WTC11 (cell line): ENCODE measurements around the gene NOM1. TPM values are rescaled to one million over a fixed set of nuclear protein-coding genes. Genes with fewer than 3 reads are reported as not detected.

ENCODE experiments used
- ATAC-seq: fragments of 200-7000 bp; cut with Tn5 transposase; 2 replicates; pipeline ENCODE4 v1.10.0; 2021; ENCODE audit warnings: mild to moderate bottlenecking, moderate library complexity
- CTCF ChIA-PET: fragments of 300-600 bp; sonication (Branson Sonifier 250); formaldehyde crosslinking; loops from one replicate; lab custom pipeline; 2021; ENCODE audit warnings: antibody characterized with exemption; lab: Charles Lee
- POLR2A ChIA-PET: fragments of 350-600 bp; sonication (Branson Sonifier 250); formaldehyde crosslinking; loops from one replicate; lab custom pipeline; 2021; ENCODE audit warnings: antibody characterized with exemption; lab: Charles Lee
- DNase-seq: peaks from one replicate; pipeline ENCODE4 v3.0.0; 2021; ENCODE audit warnings: low spot score
- H3K27ac Mint-ChIP-seq: 2 replicates; pipeline ENCODE4 v1.8.0; 2021; ENCODE audit warnings: mixed read lengths
- H3K27me3 Mint-ChIP-seq: 2 replicates; pipeline ENCODE4 v1.8.0; 2021; ENCODE audit warnings: low read depth, mild to moderate bottlenecking, moderate library complexity, mixed read lengths
- H3K36me3 Mint-ChIP-seq: 2 replicates; pipeline ENCODE4 v1.8.0; 2021; ENCODE audit warnings: mixed read lengths
- H3K4me1 Mint-ChIP-seq: 2 replicates; pipeline ENCODE4 v1.8.0; 2022; ENCODE audit warnings: mixed read lengths
- H3K4me3 Mint-ChIP-seq: 2 replicates; pipeline ENCODE4 v1.8.0; 2021; ENCODE audit warnings: mild to moderate bottlenecking, moderate library complexity, mixed read lengths
- H3K9me3 Mint-ChIP-seq: 2 replicates; pipeline ENCODE4 v1.8.0; 2021; ENCODE audit warnings: mixed read lengths
- ATF3 ChIP-seq: sonication (generic); formaldehyde crosslinking; conservative IDR thresholded peaks from 2 replicates; pipeline ENCODE4 v1.8.1; 2022; ENCODE audit warnings: mild to moderate bottlenecking, missing genetic modification reagents
- CREB1 ChIP-seq: sonication (generic); formaldehyde crosslinking; IDR thresholded peaks from 2 replicates; pipeline ENCODE4 v1.8.0; 2023; ENCODE audit warnings: mild to moderate bottlenecking, missing genetic modification reagents
- E2F4 ChIP-seq: sonication (generic); formaldehyde crosslinking; IDR thresholded peaks from 2 replicates; pipeline ENCODE4 v1.8.1; 2022; ENCODE audit warnings: low read depth, mild to moderate bottlenecking, moderate library complexity, missing genetic modification reagents, borderline replicate concordance
- ELF4 ChIP-seq: sonication (generic); formaldehyde crosslinking; IDR thresholded peaks from 2 replicates; pipeline ENCODE4 v1.8.1; 2022; ENCODE audit warnings: low read depth, mild to moderate bottlenecking, moderate library complexity, missing genetic modification reagents
- EMX1 ChIP-seq: fragments of 250-450 bp; sonication (Bioruptor Pico); IDR thresholded peaks from 2 replicates; pipeline ENCODE4 v1.8.0; 2021; ENCODE audit warnings: mild to moderate bottlenecking
- ESRRA ChIP-seq: sonication (generic); formaldehyde crosslinking; IDR thresholded peaks from 2 replicates; pipeline ENCODE4 v1.8.1; 2022; ENCODE audit warnings: mild to moderate bottlenecking, missing genetic modification reagents, borderline replicate concordance
- IRF1 ChIP-seq: sonication (generic); formaldehyde crosslinking; IDR thresholded peaks from 2 replicates; pipeline ENCODE4 v1.8.0; 2023; ENCODE audit warnings: missing genetic modification reagents
- IRF2 ChIP-seq: sonication (generic); formaldehyde crosslinking; IDR thresholded peaks from 2 replicates; pipeline ENCODE4 v1.8.0; 2022; ENCODE audit warnings: low read depth, missing genetic modification reagents, borderline replicate concordance
- NFATC4 ChIP-seq: fragments of 250-450 bp; sonication (Bioruptor Pico); IDR thresholded peaks from 2 replicates; pipeline ENCODE4 v1.9.0; 2021; ENCODE audit warnings: mild to moderate bottlenecking
- USF2 ChIP-seq: sonication (generic); formaldehyde crosslinking; IDR thresholded peaks from 2 replicates; pipeline ENCODE4 v1.8.1; 2023; ENCODE audit warnings: mild to moderate bottlenecking, missing genetic modification reagents, moderate library complexity
- ZBTB21 ChIP-seq: sonication (generic); formaldehyde crosslinking; IDR thresholded peaks from 2 replicates; pipeline ENCODE4 v1.8.1; 2023; ENCODE audit warnings: mild to moderate bottlenecking, missing genetic modification reagents, borderline replicate concordance
- ZNF138 ChIP-seq: sonication (generic); formaldehyde crosslinking; conservative IDR thresholded peaks from 2 replicates; pipeline ENCODE4 v1.8.1; 2022; ENCODE audit warnings: mild to moderate bottlenecking, moderate library complexity, missing genetic modification reagents
- ZNF416 ChIP-seq: fragments of 250-450 bp; sonication (Bioruptor Pico); IDR thresholded peaks from 2 replicates; pipeline ENCODE4 v1.9.0; 2021; ENCODE audit warnings: mild to moderate bottlenecking, inconsistent platforms
- ZNF423 ChIP-seq: fragments of 250-450 bp; sonication (Bioruptor Pico); IDR thresholded peaks from 2 replicates; pipeline ENCODE4 v2.1.2; 2022; ENCODE audit warnings: mild to moderate bottlenecking, moderate library complexity
- ZNF512 ChIP-seq: sonication (generic); formaldehyde crosslinking; IDR thresholded peaks from 2 replicates; pipeline ENCODE4 v1.8.1; 2022; ENCODE audit warnings: missing genetic modification reagents, borderline replicate concordance
- total RNA-seq: library from RNA; stranded (reverse); gene quantifications from 3 replicates; pipeline ENCODE4 v1.2.3, GENCODE V29; 2021
- TF ChIP-seq, protein P1 (sequence below): sonication (generic); formaldehyde crosslinking; IDR thresholded peaks from 2 replicates; pipeline ENCODE4 v1.8.0; 2022; ENCODE audit warnings: mild to moderate bottlenecking, missing genetic modification reagents
- TF ChIP-seq, protein P2 (sequence below): fragments of 250-450 bp; sonication (Bioruptor Pico); IDR thresholded peaks from 2 replicates; pipeline ENCODE4 v1.9.0; 2021; ENCODE audit warnings: moderate library complexity, mild to moderate bottlenecking, inconsistent platforms, borderline replicate concordance
- TF ChIP-seq, protein P3 (sequence below): fragments of 200-600 bp; IDR thresholded peaks from 2 replicates; pipeline ENCODE4 v1.8.0; 2022; ENCODE audit warnings: antibody characterized with exemption
- TF ChIP-seq, protein P4 (sequence below): fragments of 250-450 bp; sonication (Bioruptor Pico); IDR thresholded peaks from 2 replicates; pipeline ENCODE4 v1.8.0; 2021; ENCODE audit warnings: mild to moderate bottlenecking

The NOM1 gene
- total RNA-seq, 1 experiment from 2014 or later, result 38.5 TPM

GRCh38 chr7:156998988-156999957 lies 49.8 kb downstream of the NOM1 start:
- DNase-seq (peak; percentile 46), ATAC-seq (peak; percentile 5; the same call in 1 of the 2 replicates)
- Mint-ChIP-seq H3K4me1 (peaks cover 27% of the 10 kb centered on the region), H3K9me3 (no peaks in the 10 kb centered on the region), H3K27ac (no peak overlapping the region), H3K4me3 (peak overlapping the region; percentile 49), H3K27me3 (peaks cover 95% of the 10 kb centered on the region), H3K36me3 (no peaks in the 10 kb centered on the region)
- POLR2A ChIA-PET, result no interaction called here
- CTCF ChIA-PET, result interaction anchor here (0.7 kb wide), 1 partner anchor 26 kb away, joined by 3 read pairs; no protein-coding TSS in a partner anchor
- no peak for TF ChIP-seq ZNF423 (CRISPR knock-in tag)
- no peak for TF ChIP-seq NFATC4 (CRISPR knock-in tag)

DNA sequence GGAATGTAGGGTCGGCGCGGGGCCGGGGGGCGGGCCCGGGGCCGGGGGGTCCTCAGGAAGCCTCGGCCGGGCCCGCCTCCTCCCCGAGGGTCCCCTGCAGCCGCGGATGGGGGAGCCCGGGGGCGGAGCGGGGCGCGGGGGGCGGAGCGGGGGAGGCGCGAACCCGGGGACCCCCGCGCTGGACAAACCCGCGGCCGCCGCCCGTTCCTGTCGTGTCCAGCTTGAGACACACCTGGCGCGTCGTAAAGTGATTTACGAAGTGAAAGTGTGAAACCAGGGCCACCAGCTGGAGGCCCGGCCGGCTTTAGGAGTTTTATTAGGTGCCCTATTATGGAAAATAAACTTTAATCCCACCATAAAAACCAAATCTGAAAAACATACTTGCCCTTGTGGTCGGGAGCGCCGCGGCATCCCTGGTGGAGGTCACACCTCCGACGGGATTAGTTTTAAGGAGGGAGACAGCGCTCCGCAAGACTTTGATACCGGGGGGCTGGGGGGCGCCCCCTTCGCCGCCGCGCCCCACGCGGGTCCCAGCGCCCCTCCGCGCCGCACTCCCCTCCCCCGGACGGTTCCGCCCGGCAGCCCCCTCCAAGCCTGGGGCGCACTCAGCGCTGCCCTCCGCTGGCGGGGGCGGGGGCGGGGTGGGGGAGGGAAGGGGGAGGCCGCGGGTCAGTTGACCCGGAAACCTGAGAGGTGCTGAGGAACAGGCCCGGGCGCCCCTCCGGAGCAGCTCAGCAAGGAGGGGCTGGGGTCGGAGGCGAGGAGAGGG lies 50.6 kb downstream of the NOM1 start:
- POLR2A ChIA-PET, result interaction anchor here (0.6 kb wide), 1 partner anchor 107 kb away, joined by 3 read pairs; no protein-coding TSS in a partner anchor
- H3K27ac Mint-ChIP-seq, result no peak overlapping the region

More for the DNA sequence above, 50.6 kb downstream of the NOM1 start:
- Mint-ChIP-seq H3K4me1 (peaks cover 35% of the 10 kb centered on the region), H3K36me3 (no peaks in the 10 kb centered on the region), H3K4me3 (peak overlapping the region; percentile 63), H3K27me3 (peaks cover 98% of the 10 kb centered on the region), H3K9me3 (no peaks in the 10 kb centered on the region)
- CTCF ChIA-PET, result interaction anchor here (0.6 to 1.0 kb wide), 2 partner anchors 15 to 20 kb away, joined by 3 to 4 read pairs; no protein-coding TSS in a partner anchor
- peak; percentile 52 for DNase-seq
- ATAC-seq, result peak; percentile 8
- TF ChIP-seq ZNF416 (CRISPR knock-in tag) (no peak), CREB1 (no peak), ESRRA (CRISPR knock-in tag) (no peak), IRF1 (no peak), ZNF512 (no peak), ATF3 (CRISPR knock-in tag) (no peak), USF2 (CRISPR knock-in tag) (no peak), ZNF138 (CRISPR knock-in tag) (no peak), ZBTB21 (CRISPR knock-in tag) (no peak), ELF4 (CRISPR knock-in tag) (no peak), E2F4 (no peak), IRF2 (no peak), EMX1 (CRISPR knock-in tag) (no peak)
- TF ChIP-seq, protein P1, sequence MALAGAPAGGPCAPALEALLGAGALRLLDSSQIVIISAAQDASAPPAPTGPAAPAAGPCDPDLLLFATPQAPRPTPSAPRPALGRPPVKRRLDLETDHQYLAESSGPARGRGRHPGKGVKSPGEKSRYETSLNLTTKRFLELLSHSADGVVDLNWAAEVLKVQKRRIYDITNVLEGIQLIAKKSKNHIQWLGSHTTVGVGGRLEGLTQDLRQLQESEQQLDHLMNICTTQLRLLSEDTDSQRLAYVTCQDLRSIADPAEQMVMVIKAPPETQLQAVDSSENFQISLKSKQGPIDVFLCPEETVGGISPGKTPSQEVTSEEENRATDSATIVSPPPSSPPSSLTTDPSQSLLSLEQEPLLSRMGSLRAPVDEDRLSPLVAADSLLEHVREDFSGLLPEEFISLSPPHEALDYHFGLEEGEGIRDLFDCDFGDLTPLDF (CRISPR knock-in tag), result no peak
- TF ChIP-seq, protein P2, sequence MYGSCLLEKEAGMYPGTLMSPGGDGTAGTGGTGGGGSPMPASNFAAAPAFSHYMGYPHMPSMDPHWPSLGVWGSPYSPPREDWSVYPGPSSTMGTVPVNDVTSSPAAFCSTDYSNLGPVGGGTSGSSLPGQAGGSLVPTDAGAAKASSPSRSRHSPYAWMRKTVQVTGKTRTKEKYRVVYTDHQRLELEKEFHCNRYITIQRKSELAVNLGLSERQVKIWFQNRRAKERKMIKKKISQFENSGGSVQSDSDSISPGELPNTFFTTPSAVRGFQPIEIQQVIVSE (CRISPR knock-in tag), result no peak
- TF ChIP-seq, protein P3, sequence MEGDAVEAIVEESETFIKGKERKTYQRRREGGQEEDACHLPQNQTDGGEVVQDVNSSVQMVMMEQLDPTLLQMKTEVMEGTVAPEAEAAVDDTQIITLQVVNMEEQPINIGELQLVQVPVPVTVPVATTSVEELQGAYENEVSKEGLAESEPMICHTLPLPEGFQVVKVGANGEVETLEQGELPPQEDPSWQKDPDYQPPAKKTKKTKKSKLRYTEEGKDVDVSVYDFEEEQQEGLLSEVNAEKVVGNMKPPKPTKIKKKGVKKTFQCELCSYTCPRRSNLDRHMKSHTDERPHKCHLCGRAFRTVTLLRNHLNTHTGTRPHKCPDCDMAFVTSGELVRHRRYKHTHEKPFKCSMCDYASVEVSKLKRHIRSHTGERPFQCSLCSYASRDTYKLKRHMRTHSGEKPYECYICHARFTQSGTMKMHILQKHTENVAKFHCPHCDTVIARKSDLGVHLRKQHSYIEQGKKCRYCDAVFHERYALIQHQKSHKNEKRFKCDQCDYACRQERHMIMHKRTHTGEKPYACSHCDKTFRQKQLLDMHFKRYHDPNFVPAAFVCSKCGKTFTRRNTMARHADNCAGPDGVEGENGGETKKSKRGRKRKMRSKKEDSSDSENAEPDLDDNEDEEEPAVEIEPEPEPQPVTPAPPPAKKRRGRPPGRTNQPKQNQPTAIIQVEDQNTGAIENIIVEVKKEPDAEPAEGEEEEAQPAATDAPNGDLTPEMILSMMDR, result no peak
- TF ChIP-seq, protein P4, sequence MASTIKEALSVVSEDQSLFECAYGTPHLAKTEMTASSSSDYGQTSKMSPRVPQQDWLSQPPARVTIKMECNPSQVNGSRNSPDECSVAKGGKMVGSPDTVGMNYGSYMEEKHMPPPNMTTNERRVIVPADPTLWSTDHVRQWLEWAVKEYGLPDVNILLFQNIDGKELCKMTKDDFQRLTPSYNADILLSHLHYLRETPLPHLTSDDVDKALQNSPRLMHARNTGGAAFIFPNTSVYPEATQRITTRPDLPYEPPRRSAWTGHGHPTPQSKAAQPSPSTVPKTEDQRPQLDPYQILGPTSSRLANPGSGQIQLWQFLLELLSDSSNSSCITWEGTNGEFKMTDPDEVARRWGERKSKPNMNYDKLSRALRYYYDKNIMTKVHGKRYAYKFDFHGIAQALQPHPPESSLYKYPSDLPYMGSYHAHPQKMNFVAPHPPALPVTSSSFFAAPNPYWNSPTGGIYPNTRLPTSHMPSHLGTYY (CRISPR knock-in tag), result no peak
